ENCODE results near the gene WDR6.

DNA sequence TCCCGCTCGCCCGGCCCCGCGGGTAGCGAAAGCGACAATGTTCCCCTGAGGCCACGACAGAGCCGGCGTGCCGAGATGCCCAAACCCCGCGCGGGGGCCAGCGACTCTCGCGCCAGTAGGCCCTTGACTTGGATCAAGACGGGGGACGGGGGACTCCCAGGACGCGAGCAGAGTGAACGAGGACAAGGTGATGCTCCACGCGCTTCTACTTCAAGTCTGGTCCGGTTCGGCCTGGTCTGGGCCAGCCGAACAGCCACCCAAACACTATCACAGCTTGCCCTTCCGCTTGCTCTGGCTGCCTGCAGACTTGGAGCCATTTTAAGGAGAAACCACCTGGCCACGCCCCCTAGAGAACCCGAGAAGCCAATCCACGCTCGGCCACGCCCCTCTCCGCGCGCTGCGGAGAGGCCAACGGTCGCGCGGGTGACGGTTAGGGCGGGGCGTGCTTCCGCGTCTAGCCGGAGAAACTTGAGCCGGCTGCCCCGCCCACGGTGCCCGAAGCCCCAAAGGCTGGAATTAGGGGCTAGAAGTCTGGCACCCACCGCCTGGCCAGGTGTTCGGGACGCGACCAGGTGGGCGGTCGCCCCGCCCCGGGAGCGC is 14.1 kb downstream of the WDR6 start:
- TF ChIP-seq, protein P1, sequence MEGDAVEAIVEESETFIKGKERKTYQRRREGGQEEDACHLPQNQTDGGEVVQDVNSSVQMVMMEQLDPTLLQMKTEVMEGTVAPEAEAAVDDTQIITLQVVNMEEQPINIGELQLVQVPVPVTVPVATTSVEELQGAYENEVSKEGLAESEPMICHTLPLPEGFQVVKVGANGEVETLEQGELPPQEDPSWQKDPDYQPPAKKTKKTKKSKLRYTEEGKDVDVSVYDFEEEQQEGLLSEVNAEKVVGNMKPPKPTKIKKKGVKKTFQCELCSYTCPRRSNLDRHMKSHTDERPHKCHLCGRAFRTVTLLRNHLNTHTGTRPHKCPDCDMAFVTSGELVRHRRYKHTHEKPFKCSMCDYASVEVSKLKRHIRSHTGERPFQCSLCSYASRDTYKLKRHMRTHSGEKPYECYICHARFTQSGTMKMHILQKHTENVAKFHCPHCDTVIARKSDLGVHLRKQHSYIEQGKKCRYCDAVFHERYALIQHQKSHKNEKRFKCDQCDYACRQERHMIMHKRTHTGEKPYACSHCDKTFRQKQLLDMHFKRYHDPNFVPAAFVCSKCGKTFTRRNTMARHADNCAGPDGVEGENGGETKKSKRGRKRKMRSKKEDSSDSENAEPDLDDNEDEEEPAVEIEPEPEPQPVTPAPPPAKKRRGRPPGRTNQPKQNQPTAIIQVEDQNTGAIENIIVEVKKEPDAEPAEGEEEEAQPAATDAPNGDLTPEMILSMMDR (conservative IDR thresholded peaks at IDR 0.05; ENCODE audit: low read depth, low read length): no peak
- no peak for TF ChIP-seq EZH2 (IDR thresholded peaks at IDR 0.05; ENCODE audit: borderline replicate concordance, low read depth, low read length, poor library complexity, severe bottlenecking)

Measured in A673 (cell line).